Motor neuron (in vitro differentiated cells): ENCODE data around the gene IBTK. TPM values are rescaled to one million over a fixed set of nuclear protein-coding genes. Genes with fewer than 3 reads are reported as not detected.
"Not testable (repeated sequence)": the region's sequence is repeated elsewhere in the genome, so short reads cannot be mapped to it uniquely, and the experiment has no call there.

Source experiments
- ATAC-seq, 8 experiments: fragments of 200-7000 bp; cut with Tn5 transposase; replicated peaks in 6 of 8; 2 replicates each; pipeline ENCODE4 v1.8.0; 2021; ENCODE audit warnings: mild to moderate bottlenecking in 8 of 8, moderate library complexity in 8 of 8
- H3K27ac ChIP-seq, 2 donors: fragments of 250-450 bp; sonication (Bioruptor Pico); 2 replicates each; pipeline ENCODE4 v1.9.0; 2021; ENCODE audit warnings: antibody characterized with exemption in 2 of 2, mild to moderate bottlenecking in 2 of 2, moderate library complexity in 1 of 2
- H3K4me1 ChIP-seq, 2 donors: fragments of 250-450 bp; sonication (Bioruptor Pico); replicated peaks in 1 of 2; 2 replicates each; pipeline ENCODE4 v1.6.1; 2021; ENCODE audit warnings: antibody characterized with exemption in 2 of 2, mild to moderate bottlenecking in 2 of 2, moderate library complexity in 1 of 2
- H3K4me3 ChIP-seq, 5 donors: fragments of 250-450 bp; sonication (Bioruptor Pico); 2 replicates each; pipeline ENCODE4 v1.9.0; 2021; ENCODE audit warnings: antibody characterized with exemption in 5 of 5, mild to moderate bottlenecking in 5 of 5, moderate library complexity in 4 of 5
- WGBS, 10 experiments: fragments of 450-650 bp; shearing (Covaris generic); methylation state at CpG; one replicate each; pipeline ENCODE4 v1.0.0; 2022; 5-methylcytosine and 5-hydroxymethylcytosine counted together
- in situ Hi-C, 9 experiments: fragments of 400-800 bp; cut with MboI; loops; one replicate each; pipeline ENCODE4 v1.15.0; 2021; ENCODE audit warnings: low sequenced_read_pairs in 9 of 9, low pct_unique_long_range_greater_than_20kb in 2 of 9; ENCODE audit not compliant: unreplicated experiment in 9 of 9
- total RNA-seq, 8 experiments: library from RNA; unstranded; fragments of 300-600 nt; gene quantifications; 2 replicates each; pipeline versions ENCODE4 v1.2.3 to v1.2.4, GENCODE V29; 2022

The IBTK gene
- total RNA-seq, 8 experiments from 2014 or later, result 23.1 to 46.3 (median 29.5) TPM

DNA sequence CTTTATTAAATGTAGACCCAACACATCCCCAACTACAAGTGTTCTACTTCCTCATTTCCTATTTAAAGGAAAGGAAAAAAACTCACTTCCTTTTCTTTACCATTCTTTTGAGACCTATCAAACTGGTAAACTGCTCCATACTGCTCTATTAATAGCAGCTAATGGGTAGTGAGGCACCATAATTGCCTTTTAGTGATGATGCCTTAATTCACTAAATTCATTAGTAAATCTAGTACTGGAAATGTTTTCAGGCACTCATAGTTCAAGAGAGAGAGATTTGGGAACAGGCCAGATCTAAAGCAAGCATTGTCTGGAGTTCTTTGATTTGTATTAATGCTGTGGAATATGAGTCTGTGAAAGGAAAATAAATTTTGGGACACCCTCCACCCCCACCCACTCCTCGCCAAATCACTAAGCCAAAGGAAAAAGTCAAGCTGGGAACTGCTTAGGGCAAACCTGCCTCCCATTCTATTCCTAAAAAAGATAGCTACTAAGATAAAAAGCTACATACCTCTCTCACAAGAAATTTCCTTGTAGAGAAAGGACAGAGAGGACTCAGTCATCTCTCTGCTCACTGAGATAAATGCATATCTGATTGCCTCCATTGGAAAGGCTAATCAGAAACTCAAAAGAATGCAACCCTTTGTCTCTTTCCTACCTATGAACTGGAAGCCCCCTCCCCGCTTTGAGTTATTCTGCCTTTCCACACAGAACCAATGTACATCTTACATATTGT, 13.6 kb upstream of the IBTK start:
- Histone ChIP-seq H3K4me1 (peaks cover 0 to 2% of the 10 kb centered on the region in 2 donors), H3K27ac (no peak overlapping the region), H3K4me3 (no peak overlapping the region)
- 40 to 100% (median 83%) methylated on average over 1 to 2 of the region's 2 CpGs; no CpG with 5 or more reads in 1 of the 10 experiments for WGBS, 10 experiments
- ATAC-seq, result no peak
- in situ Hi-C loops, result loop anchor here in 7 of 9 experiments (10.0 to 25.0 kb wide), 4 partner anchors 326 to 801 kb away; partner anchors contain the start of genes DOP1A (in 3 of the 7) and UBE3D (in 3 of the 7)

GRCh38 chr6:82259389-82259788, 11.8 kb upstream of the IBTK start:
- ATAC-seq, result no peak
- in situ Hi-C loops, result loop anchor here in 6 of 9 experiments (10.0 to 25.0 kb wide), 4 partner anchors 328 to 805 kb away; partner anchors contain the start of genes DOP1A (in 4 of the 6) and UBE3D (in 4 of the 6)
- no peak overlapping the region for H3K27ac ChIP-seq
- H3K4me1 ChIP-seq, result no peaks in the 10 kb centered on the region
- 90 to 100% (median 91%) methylated on average over 1 of the region's 1 CpG; no CpG with 5 or more reads in 6 of the 10 experiments for WGBS, 10 experiments
- no peak overlapping the region for H3K4me3 ChIP-seq

GRCh38 chr6:82257088-82257774, 9.7 kb upstream of the IBTK start:
- Histone ChIP-seq H3K4me3 (no peak overlapping the region), H3K4me1 (no peaks in the 10 kb centered on the region), H3K27ac (no peak overlapping the region)
- in situ Hi-C loops, result loop anchor here in 6 of 9 experiments (10.0 to 25.0 kb wide), 4 partner anchors 330 to 808 kb away; partner anchors contain the start of genes DOP1A (in 4 of the 6) and UBE3D (in 4 of the 6)
- ATAC-seq, result no peak
- WGBS, 10 experiments, result 57 to 100% (median 89%) methylated on average over 1 of the region's 1 CpG; no CpG with 5 or more reads in 4 of the 10 experiments

DNA sequence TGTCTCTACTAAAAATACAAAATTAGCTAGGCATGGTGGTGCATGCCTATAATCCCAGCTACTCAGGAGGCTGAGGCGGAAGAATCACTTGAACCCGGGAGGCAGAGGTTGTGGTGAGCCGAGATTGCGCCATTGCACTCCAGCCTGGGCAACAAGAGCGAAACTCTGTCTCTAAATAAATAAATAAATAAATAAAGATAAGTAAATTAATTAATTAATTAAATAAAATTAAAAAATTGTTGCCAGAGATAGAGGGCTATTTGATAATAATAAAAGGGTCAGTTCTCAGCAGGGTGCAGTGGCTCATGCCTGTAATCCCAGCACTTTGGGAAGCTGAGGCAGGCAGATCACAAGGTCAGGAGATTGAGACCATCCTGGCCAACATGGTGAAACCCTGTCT, 7.2 kb upstream of the IBTK start:
- not testable (repeated sequence) for ATAC-seq, H3K4me1 ChIP-seq, H3K27ac ChIP-seq, H3K4me3 ChIP-seq
- 80 to 100% (median 93%) methylated on average over 1 to 5 of the region's 5 CpGs; no CpG with 5 or more reads in 4 of the 10 experiments for WGBS, 10 experiments
- in situ Hi-C loops, result loop anchor here in 6 of 9 experiments (10.0 to 25.0 kb wide), 4 partner anchors 333 to 810 kb away; partner anchors contain the start of genes DOP1A (in 4 of the 6) and UBE3D (in 4 of the 6)

DNA sequence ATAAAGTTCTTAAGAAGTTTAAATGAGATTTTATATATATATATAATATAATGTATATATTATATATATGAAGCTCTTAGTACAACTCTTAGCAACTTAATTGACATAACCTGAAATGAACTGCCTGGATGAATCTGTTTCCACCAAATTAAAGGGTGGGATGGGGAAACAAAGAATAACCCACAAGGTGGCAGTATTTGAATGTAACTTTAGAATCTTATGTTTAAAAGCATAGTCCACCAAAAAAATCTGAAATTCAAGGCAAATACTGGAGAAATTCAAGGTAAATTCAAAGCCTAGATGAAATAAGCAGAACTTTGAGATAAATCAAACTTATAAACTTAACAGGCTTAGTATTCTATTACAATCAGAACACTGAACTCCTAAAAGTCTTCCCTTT, 4.4 kb upstream of the IBTK start:
- Histone ChIP-seq H3K4me1 (peaks cover 7 to 8% of the 10 kb centered on the region in 2 donors), H3K4me3 (no peak overlapping the region), H3K27ac (no peak overlapping the region)
- no peak for ATAC-seq
- in situ Hi-C loops, result loop anchor here in 6 of 9 experiments (10.0 to 25.0 kb wide), 4 partner anchors 335 to 813 kb away; partner anchors contain the start of genes DOP1A (in 4 of the 6) and UBE3D (in 4 of the 6)

DNA sequence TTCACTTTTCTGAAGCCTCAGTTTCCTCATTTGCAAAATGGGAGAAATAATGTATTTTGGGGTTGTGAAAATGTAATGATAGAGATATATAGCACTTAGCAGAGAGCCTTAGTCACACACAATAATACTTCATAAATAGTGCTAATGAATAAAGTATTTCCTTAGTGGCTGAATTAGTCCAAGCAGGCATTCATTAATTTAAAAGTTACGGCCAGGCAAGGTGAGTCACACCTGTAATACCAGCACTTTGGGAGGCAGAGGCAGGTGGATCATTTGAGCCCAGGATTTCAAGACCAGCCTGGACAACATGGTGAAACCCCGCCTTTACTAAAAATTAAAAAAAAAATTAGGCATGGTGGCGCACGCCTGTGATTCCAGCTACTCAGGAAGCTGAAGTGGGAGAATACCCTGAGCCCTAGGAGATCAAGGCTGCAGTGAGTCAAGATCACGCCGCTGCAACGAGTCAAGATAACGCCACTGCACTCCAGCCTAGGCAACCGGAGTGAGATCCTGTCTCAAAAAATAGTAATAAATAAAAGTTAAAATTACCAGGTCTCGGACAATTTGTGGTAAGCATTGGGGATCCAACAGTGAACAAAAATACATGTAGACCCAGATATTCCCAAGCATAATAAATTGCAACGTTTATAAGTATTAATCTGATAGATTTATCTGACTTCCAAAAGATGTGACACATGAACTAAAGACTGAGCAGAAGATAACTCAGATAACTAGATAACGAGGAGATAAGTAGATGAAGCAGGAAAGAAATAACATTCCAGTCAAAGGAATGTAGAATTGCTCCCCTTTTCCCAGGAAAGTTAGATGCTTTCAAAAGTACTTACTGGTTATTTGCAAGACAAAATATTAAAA, 2.1 kb upstream of the IBTK start:
- in situ Hi-C loops, result loop anchor here in 6 of 9 experiments (10.0 to 25.0 kb wide), 4 partner anchors 338 to 815 kb away; partner anchors contain the start of genes DOP1A (in 4 of the 6) and UBE3D (in 4 of the 6)
- H3K27ac ChIP-seq, result no peak overlapping the region
- no peak overlapping the region for H3K4me3 ChIP-seq
- H3K4me1 ChIP-seq, result peaks cover 12 to 24% of the 10 kb centered on the region in 2 donors
- ATAC-seq, result no peak
- 77 to 100% (median 94%) methylated on average over 4 to 12 of the region's 12 CpGs for WGBS, 10 experiments

DNA sequence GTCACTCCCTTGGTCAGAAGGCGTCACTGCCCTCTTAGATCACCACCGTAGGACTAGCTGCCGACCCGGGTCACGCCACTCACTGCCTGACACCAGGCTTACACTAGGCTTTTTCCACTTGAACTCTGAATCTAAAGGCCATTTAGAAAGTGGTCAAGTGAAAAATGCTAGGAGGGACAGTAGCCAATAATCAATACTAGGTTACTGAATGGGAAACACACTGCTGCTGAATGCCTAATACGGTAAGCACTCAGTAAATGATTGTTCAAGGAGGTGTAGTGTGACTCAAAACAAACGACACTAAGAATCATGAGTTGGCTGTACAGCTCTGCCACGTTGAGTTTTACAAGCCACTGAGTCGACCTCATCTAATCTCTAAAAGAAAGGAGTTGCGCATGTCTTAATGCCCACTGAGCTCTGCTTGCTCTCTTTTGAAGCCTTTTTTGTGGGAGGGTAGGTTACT, 760 bp upstream of the IBTK start:
- H3K27ac ChIP-seq, result peak overlapping the region; percentile 95 to 97
- ATAC-seq, result peak in 5 of 8 experiments; percentile 1 to 50 (median 10)
- in situ Hi-C loops, result no loop called here
- peak overlapping the region; percentile 62 to 87 (median 68) for H3K4me3 ChIP-seq
- peaks cover 12 to 28% of the 10 kb centered on the region in 2 donors for H3K4me1 ChIP-seq
- WGBS, 10 experiments, result 8 to 60% (median 21%) methylated on average over 2 to 7 of the region's 10 CpGs; no CpG with 5 or more reads in 1 of the 10 experiments

DNA sequence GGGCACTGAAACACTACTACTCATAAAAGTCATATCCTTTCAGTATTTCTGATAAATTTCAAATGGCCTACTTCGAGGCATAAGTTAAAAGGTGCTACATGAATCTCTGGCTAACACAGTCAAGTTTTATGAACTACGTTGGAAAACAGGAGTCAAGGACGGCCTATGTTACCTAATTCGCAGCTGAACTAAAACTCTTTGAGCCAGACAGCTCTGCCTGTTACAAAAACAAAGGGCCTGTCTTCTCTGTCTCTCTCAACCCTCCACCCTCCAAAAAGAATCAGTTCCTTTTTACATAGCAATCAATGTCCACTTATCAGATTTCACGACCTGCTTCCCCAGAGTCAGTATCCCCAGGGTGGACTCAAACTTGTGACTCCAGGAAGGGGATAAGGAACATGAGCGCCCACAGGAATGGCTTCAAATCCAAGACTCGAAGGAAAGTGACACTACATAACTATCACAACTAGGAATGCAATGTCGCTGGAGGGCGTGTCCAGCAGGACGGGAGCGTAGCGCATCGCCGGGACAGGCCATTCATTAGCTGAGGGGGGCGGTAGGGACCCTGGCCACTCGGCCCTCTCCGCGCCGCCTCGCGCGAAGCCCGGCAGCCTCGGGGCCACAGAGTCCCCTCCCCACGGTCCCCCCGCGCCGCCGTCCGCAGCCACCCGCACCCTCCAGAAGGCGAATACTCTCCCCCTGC, 591 bp downstream of the IBTK start:
- ATAC-seq, result peak; percentile 30 to 85 (median 80)
- Histone ChIP-seq H3K27ac (peak overlapping the region; percentile 95 to 97), H3K4me3 (peak overlapping the region; percentile 62 to 87 (median 68)), H3K4me1 (peaks cover 12 to 28% of the 10 kb centered on the region in 2 donors)
- WGBS, 10 experiments, result 0 to 40% (median 5%) methylated on average over 1 to 6 of the region's 32 CpGs; no CpG with 5 or more reads in 1 of the 10 experiments
- in situ Hi-C loops, result no loop called here

GRCh38 chr6:82246370-82246769, 1.2 kb downstream of the IBTK start:
- ATAC-seq, result no peak
- peaks cover 12 to 28% of the 10 kb centered on the region in 2 donors for H3K4me1 ChIP-seq
- in situ Hi-C loops, result no loop called here
- WGBS, 10 experiments, result 40 to 100% (median 88%) methylated on average over 1 to 11 of the region's 12 CpGs; no CpG with 5 or more reads in 3 of the 10 experiments
- H3K27ac ChIP-seq, result peak overlapping the region in 1 of 2 donors; percentile 97
- peak overlapping the region; percentile 62 to 87 (median 68) for H3K4me3 ChIP-seq

DNA sequence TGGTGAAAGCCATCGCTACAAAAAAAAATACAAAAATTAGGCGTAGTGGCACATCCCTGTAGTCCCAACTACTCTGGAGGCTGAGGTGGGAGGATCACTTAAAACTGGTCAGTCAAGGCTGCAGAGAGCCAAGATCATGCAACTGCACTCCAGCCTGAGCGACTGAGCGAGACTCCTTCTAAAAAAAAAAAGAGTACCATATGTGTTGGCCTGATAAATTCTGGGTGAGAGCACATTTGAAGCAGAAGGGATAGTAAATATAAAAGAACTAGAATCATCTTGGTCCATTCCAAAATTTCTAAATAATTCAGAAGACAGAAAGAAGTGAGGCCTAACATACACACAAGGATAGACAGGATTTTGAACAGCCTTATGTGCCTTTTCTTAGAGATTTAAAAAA, 2.2 kb downstream of the IBTK start:
- H3K4me3 ChIP-seq, result no peak overlapping the region
- in situ Hi-C loops, result no loop called here
- H3K27ac ChIP-seq, result no peak overlapping the region
- peaks cover 12 to 28% of the 10 kb centered on the region in 2 donors for H3K4me1 ChIP-seq
- no peak for ATAC-seq
- WGBS, 10 experiments, result 83 to 100% (median 94%) methylated on average over 1 to 4 of the region's 4 CpGs; no CpG with 5 or more reads in 2 of the 10 experiments

- in situ Hi-C loops, result no loop called here
- Histone ChIP-seq H3K4me1 (peaks cover 12 to 31% of the 10 kb centered on the region in 2 donors), H3K27ac (no peak overlapping the region), H3K4me3 (no peak overlapping the region)
- no peak for ATAC-seq
- WGBS, 10 experiments, result 34 to 100% (median 89%) methylated on average over 1 to 4 of the region's 4 CpGs
Observed at GRCh38 chr6:82243884-82244283, 3.7 kb downstream of the IBTK start.
